C4-2B (cell line): Measurements from ENCODE around the gene CAB39.

Experiments
- ZFX ChIP-seq: fragments of 450-650 bp; IDR thresholded peaks from 2 replicates; pipeline ENCODE4 v1.6.1; 2017
- TF ChIP-seq, protein P1 (sequence below): fragments of 450-650 bp; conservative IDR thresholded peaks from 2 replicates; pipeline ENCODE4 v1.5.1; 2017; ENCODE audit warnings: mild to moderate bottlenecking

DNA sequence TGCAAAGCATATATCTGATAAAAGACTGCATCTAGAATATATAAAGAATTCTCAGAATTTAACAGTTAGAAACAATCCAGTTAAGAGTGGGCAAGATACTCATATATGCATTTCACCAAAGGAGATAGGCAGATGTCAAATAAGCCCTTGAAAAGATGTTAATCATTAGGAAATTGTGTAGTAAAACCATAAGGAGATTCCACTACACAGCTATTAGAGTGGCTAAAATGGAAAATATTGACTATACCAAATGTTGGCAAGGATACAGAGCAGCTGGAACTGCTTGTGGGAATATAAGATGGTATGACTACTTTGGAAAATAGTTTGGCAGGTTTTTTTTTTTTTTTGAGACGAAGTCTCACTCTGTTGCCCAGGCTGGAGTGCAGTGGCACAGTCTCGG, 59.5 kb downstream of the CAB39 start:
- TF ChIP-seq, protein P1, sequence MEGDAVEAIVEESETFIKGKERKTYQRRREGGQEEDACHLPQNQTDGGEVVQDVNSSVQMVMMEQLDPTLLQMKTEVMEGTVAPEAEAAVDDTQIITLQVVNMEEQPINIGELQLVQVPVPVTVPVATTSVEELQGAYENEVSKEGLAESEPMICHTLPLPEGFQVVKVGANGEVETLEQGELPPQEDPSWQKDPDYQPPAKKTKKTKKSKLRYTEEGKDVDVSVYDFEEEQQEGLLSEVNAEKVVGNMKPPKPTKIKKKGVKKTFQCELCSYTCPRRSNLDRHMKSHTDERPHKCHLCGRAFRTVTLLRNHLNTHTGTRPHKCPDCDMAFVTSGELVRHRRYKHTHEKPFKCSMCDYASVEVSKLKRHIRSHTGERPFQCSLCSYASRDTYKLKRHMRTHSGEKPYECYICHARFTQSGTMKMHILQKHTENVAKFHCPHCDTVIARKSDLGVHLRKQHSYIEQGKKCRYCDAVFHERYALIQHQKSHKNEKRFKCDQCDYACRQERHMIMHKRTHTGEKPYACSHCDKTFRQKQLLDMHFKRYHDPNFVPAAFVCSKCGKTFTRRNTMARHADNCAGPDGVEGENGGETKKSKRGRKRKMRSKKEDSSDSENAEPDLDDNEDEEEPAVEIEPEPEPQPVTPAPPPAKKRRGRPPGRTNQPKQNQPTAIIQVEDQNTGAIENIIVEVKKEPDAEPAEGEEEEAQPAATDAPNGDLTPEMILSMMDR: no peak
- no peak for TF ChIP-seq ZFX
